Activated T-cell treated with anti-CD3 and anti-CD28 coated beads for 4 hours (primary cell): ENCODE measurements around the gene PRPF18.

Experiments used
- DNase-seq: peaks from one replicate; pipeline ENCODE4 v3.0.0-alpha.2; 2020

Gene PRPF18

GRCh38 chr10:13671904-13672303 lies 85.1 kb downstream of the PRPF18 start:
- DNase-seq, result no peak

DNA sequence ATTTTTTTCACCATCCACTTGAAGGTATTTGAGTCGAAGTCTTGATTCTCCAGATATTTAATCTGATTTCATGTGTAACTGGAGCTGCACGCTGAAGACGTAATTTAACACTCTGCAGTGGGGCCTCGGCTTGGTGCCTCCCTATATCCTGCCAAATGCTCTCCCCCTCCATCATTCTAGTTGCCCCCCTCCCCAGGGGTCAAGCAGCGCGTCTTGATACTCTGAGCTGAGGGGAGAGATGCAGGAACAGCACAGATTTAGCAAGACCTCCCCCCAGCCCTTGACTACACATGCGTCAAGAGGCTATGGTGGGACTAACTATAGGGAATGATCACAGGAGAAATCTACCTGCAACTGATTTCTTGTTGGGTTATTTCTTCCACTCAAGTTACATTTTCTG lies 85.8 kb downstream of the PRPF18 start:
- DNase-seq, result no peak

DNA sequence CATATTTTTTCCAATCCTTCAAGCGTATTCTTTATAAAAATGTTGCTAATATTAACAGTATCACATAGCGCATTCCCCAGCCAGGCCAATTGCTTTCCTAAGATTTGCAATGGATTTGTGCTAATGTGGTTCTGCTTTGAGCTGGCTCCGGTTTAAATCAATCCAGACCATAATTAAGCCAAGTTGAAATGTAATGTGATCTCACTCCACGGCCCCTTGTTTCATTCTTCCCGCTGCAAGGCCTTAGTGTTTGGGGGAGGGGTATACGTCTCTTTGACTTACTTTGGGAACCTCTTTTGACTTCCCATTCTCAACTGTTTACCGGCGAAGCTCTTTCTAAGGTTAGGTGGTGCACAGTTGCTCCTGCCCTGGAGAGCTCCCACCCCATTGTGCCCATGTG lies 86.4 kb downstream of the PRPF18 start:
- DNase-seq, result no peak

GRCh38 chr10:13674645-13675588 lies 88.2 kb downstream of the PRPF18 start:
- DNase-seq, result no peak

GRCh38 chr10:13678101-13678843 lies 91.5 kb downstream of the PRPF18 start:
- no peak for DNase-seq
